A673 (cell line): Measurements from ENCODE around the gene IDI2. TPM values are rescaled to one million over a fixed set of nuclear protein-coding genes. Genes with fewer than 3 reads are reported as not detected.

Experiments used
- BruUV-seq: library from RNA; stranded (reverse); fragments of 400-500 nt; replicated peaks from 2 replicates; lab custom pipeline; 2021; lab: Mats Ljungman, UMichigan
- CTCF ChIA-PET: fragments of 300-600 bp; sonication (Branson Sonifier 250); formaldehyde crosslinking; loops from one replicate; lab custom pipeline; 2022; ENCODE audit warnings: antibody characterized with exemption; lab: Charles Lee
- POLR2A ChIA-PET: fragments of 300-600 bp; sonication (Branson Sonifier 250); formaldehyde crosslinking; loops from one replicate; lab custom pipeline; 2022; ENCODE audit warnings: antibody characterized with exemption; ENCODE audit not compliant: low non-redundant PET; lab: Charles Lee
- DNase-seq: peaks from one replicate; pipeline ENCODE4 v3.0.0-alpha.2; 2015; ENCODE audit warnings: low spot score
- H3K27ac ChIP-seq: fragments of 200-600 bp; sonication (generic); 2 replicates; pipeline ENCODE4 v1.5.1; 2016; ENCODE audit warnings: mixed run types, low read depth, mild to moderate bottlenecking, mixed read lengths, antibody characterized with exemption, low read length; ENCODE audit not compliant: poor library complexity, severe bottlenecking
- H3K27me3 ChIP-seq: fragments of 200-600 bp; sonication (generic); replicated peaks from 2 replicates; pipeline ENCODE4 v1.6.1; 2017; ENCODE audit warnings: mixed run types, low read depth, mild to moderate bottlenecking, mixed read lengths, antibody characterized with exemption, low read length; ENCODE audit not compliant: insufficient read depth, poor library complexity
- H3K36me3 ChIP-seq: fragments of 200-600 bp; sonication (generic); 2 replicates; pipeline ENCODE4 v1.6.1; 2016; ENCODE audit warnings: mixed run types, mild to moderate bottlenecking, mixed read lengths, antibody characterized with exemption, low read length; ENCODE audit not compliant: insufficient read depth, poor library complexity, severe bottlenecking
- H3K4me1 ChIP-seq: fragments of 200-600 bp; sonication (generic); 2 replicates; pipeline ENCODE4 v1.6.1; 2017; ENCODE audit warnings: mixed run types, mild to moderate bottlenecking, mixed read lengths, antibody characterized with exemption, low read length; ENCODE audit not compliant: insufficient read depth, poor library complexity, severe bottlenecking
- H3K4me3 ChIP-seq: fragments of 200-600 bp; sonication (generic); 2 replicates; pipeline ENCODE4 v1.5.1; 2016; ENCODE audit warnings: low read depth, mixed run types, mild to moderate bottlenecking, mixed read lengths, low read length; ENCODE audit not compliant: poor library complexity, severe bottlenecking
- H3K9me3 ChIP-seq: fragments of 200-600 bp; sonication (generic); 2 replicates; pipeline ENCODE4 v1.6.1; 2016; ENCODE audit warnings: mixed run types, low read depth, mild to moderate bottlenecking, mixed read lengths, antibody characterized with exemption, low read length; ENCODE audit not compliant: poor library complexity, severe bottlenecking
- CTCF ChIP-seq: fragments of 300-800, 200-600 bp; sonication (generic); conservative IDR thresholded peaks from 2 replicates; pipeline ENCODE4 v1.5.1; 2017; ENCODE audit warnings: low read depth, mild to moderate bottlenecking, antibody characterized with exemption, low read length, moderate library complexity, mixed read lengths
- EZH2 ChIP-seq: fragments of 200-600 bp; sonication (generic); IDR thresholded peaks from 2 replicates; pipeline ENCODE4 v1.6.1; 2017; ENCODE audit warnings: borderline replicate concordance, low read depth, mild to moderate bottlenecking, mixed read lengths, antibody characterized with exemption, low read length; ENCODE audit not compliant: poor library complexity, severe bottlenecking
- intact Hi-C: fragments of 100-400 bp; cut with micrococcal nuclease; formaldehyde crosslinking; loops from one replicate; pipeline ENCODE4 v1.10.0; 2022; ENCODE audit not compliant: unreplicated experiment
- total RNA-seq: library from RNA; stranded (reverse); gene quantifications from 2 replicates; pipeline ENCODE4 v1.2.3, GENCODE V29; 2021

Gene IDI2
- total RNA-seq, 1 experiment from 2014 or later, result not detected

- H3K27me3 ChIP-seq, result no peaks in the 10 kb centered on the region
- H3K9me3 ChIP-seq, result peaks cover 5% of the 10 kb centered on the region
- peaks cover 15% of the 10 kb centered on the region for H3K4me1 ChIP-seq
- no peak for TF ChIP-seq CTCF
- TF ChIP-seq EZH2, result no peak
- H3K4me3 ChIP-seq, result no peak overlapping the region
- CTCF ChIA-PET, result no interaction called here
- no peak for DNase-seq
- POLR2A ChIA-PET, result no interaction called here
- intact Hi-C loops, result no loop called here
- BruUV-seq, result no TSS peak
- H3K36me3 ChIP-seq, result no peaks in the 10 kb centered on the region
- no peak overlapping the region for H3K27ac ChIP-seq
Measured at GRCh38 chr10:985361-985760, 40.3 kb downstream of the IDI2 start.

- Histone ChIP-seq H3K4me3 (no peak overlapping the region), H3K36me3 (no peaks in the 10 kb centered on the region), H3K27ac (no peak overlapping the region), H3K4me1 (peaks cover 6% of the 10 kb centered on the region), H3K9me3 (peaks cover 10% of the 10 kb centered on the region), H3K27me3 (no peaks in the 10 kb centered on the region)
- ChIA-PET CTCF (no interaction called here), POLR2A (no interaction called here)
- no peak for DNase-seq
- BruUV-seq, result no TSS peak
- intact Hi-C loops, result no loop called here
- TF ChIP-seq CTCF, result no peak
- no peak for TF ChIP-seq EZH2
Measured at GRCh38 chr10:983971-984655, 41.5 kb downstream of the IDI2 start.

- no peaks in the 10 kb centered on the region for H3K36me3 ChIP-seq
- ChIA-PET POLR2A (no interaction called here), CTCF (no interaction called here)
- H3K27me3 ChIP-seq, result no peaks in the 10 kb centered on the region
- no peak for DNase-seq
- no peak overlapping the region for H3K4me3 ChIP-seq
- TF ChIP-seq CTCF (no peak), EZH2 (no peak)
- peaks cover 17% of the 10 kb centered on the region for H3K9me3 ChIP-seq
- peaks cover 6% of the 10 kb centered on the region for H3K4me1 ChIP-seq
- intact Hi-C loops, result no loop called here
- no peak overlapping the region for H3K27ac ChIP-seq
- BruUV-seq, result no TSS peak
Measured at GRCh38 chr10:983401-983800, 42.3 kb downstream of the IDI2 start.
